Measurements from ENCODE around the gene DNMBP.
"Not testable (repeated sequence)": the region's sequence is repeated elsewhere in the genome, so short reads cannot be mapped to it uniquely, and the experiment has no call there.

DNMBP gene

DNA sequence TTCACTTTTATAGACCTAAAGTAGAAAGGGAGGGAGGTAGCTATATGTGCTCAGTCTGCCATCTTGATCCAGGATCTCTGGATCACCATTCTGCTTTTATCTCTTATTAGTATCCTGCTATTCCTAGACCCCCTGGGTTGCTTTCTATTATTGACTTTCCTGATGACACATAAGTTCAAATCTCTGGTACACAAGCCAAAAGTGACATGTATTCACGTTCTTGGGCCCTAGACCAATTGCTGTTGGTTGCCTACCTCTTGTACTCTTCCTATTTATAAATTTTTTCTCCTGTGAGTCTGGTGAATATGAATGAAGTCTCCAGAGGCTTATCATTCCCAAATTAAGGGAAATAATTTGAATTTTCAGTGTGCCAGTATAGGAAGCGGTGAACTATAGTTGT lies 56.9 kb downstream of the DNMBP start:
- DNase-seq (ENCODE audit: low read depth in 2 of 2, low spot score in 1 of 2): no peak

DNA sequence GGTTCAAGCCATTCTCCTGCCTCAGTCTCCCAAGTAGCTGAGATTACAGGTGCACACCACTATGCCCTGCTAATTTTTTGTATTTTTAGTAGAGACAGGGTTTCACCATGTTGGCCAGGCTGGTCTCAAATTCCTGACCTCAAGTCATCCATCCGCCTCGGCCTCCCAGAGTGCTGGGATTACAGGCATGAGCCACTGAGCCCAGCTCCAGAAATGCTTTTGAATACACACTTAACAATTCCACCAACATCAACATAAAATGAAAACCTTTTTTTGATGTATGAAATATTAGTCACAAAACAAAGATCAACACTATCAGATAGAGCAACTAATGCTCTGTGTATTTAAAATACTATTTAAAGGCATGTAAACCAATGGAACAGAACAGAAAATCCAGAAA lies 63.7 kb downstream of the DNMBP start:
- not testable (repeated sequence) for DNase-seq (ENCODE audit: low read depth in 2 of 2, low spot score in 1 of 2)

DNA sequence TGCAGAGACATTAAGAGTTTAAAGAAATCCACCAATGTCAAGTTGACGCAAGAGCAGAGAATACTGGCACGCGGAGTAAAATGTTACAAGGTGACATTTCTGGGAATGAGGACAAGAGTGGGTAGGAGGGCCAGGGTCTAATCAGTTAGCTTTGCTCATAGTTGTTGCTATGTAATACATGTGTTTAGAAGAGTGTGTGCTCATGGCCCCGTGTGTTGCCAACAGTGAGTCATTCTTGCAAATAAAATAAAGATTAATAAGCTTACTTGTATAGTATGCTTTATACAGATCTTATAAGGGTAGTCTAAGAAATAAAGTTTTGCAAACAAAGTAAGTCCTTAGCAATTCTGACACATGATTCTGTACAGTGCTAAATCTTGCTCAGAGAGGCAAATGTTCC lies 64.5 kb downstream of the DNMBP start:
- DNase-seq (ENCODE audit: low read depth in 2 of 2, low spot score in 1 of 2): no peak

DNA sequence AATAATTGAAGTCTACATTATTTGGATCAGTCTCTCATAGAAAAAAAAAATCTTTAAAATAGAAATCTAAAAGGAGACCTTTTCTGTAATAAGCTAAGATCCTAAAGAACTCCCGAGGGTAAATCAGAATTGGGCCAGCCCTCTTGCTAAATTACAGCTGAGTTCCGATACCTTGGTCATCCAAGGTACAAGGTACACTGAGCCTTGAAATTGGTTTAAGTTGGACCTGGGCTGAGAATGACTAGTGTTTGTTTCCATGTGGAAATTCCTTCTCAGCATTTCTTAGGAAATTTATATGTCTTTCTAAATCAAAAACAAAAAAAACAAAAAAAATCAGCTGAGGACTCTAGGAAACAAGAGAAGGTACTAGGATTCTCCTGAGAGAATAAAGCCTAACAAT lies 64.9 kb downstream of the DNMBP start:
- DNase-seq (ENCODE audit: low read depth in 2 of 2, low spot score in 1 of 2): no peak

DNA sequence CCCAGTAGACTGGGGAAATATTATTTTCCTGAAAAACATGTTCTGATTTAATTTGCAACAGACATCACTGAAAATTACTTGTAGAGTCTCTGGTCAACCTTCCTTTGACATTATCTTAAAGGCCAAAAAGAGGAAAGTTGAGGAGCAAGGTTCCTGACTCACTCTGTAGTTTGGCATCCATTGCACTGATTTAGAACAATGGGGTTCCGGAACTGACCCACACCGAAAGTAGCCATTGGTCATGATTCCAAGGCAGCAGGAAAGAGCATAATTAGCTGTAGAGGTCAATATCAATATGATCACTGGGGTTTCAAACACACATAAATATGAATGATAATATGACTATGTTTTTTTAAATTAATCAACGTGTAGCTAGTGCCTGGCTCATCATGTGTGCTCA lies 65.8 kb downstream of the DNMBP start:
- DNase-seq (ENCODE audit: low read depth in 2 of 2, low spot score in 1 of 2): no peak

DNA sequence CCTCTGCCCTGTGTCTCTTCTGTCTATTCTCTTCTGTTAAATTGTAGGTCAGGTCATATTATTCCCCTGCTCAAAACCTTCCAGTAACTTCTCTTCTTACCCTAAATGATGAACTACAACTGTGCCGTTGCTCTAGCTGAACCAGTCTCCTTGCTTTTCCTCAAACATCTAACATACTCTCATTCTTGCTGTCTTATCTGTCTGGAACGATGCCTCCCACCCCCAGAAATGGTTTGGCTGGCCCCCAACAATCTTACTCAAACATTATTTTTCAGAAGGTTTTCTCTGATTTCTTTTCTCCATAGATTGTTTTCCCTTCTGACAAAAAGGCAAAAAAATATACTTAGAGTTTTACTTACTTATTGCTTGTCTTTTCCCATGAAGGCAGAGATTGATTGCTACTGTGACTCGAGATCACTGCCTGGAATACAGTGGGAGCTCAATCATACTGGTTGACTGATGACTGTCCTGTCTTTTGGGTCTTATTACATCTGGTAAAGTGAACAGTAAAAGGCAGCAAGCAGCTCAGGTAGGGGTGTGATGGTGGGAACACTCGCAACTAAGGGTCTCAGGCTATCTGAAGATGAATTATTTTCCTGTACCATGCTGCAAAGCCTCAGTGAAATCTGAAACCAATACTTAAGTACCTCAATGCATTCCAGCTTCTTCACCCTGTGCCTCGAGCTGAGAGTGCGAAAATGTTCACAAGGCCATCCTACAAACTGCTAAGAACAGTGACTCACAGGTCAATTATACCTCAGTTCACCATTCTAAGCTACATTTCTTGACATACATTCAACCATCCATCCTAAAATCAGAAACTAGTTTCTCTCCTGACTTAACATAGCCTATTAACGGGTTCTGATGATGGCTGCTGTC lies 67.6 kb downstream of the DNMBP start:
- no peak for DNase-seq (ENCODE audit: low read depth in 2 of 2, low spot score in 1 of 2)

DNA sequence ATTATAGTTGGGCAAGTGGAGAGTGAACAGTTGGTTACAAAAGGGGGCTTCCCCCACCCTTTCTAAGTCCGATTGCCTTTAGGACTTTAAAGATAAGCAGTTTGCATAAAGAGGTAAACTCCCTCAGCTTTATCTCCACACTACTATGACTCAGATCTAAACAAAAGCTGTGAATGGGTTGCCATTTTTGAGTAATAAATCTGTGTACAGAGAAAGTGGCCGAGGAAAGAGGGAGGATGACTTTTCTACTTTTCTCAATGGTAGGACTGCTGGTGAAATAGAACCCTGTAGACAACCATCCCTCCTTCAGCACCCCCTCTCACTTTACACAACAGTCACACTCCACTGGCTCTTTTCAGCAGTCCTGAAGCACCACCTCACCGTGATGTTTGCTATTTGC lies 71.2 kb downstream of the DNMBP start:
- no peak for DNase-seq (ENCODE audit: low read depth in 2 of 2, low spot score in 1 of 2)

DNA sequence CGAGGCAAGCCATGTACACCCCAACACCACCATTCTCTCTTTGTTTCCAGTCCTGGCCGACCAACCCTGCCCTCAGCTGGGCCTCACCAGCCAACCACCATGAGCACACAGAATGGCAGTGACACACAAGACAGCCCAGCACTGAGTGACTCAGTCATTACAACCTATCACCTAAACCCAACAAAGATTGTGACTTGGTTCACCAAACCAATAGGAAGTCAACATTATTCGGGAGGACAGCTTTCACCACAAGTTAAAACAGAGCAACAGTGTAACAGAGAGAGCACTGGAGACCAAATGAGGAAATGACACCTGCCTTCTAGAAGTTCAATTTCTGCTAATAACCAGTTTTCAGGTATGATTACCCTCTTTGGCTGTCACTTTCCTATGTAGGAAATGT lies 72.1 kb downstream of the DNMBP start:
- DNase-seq (ENCODE audit: low read depth in 2 of 2, low spot score in 1 of 2): no peak

DNA sequence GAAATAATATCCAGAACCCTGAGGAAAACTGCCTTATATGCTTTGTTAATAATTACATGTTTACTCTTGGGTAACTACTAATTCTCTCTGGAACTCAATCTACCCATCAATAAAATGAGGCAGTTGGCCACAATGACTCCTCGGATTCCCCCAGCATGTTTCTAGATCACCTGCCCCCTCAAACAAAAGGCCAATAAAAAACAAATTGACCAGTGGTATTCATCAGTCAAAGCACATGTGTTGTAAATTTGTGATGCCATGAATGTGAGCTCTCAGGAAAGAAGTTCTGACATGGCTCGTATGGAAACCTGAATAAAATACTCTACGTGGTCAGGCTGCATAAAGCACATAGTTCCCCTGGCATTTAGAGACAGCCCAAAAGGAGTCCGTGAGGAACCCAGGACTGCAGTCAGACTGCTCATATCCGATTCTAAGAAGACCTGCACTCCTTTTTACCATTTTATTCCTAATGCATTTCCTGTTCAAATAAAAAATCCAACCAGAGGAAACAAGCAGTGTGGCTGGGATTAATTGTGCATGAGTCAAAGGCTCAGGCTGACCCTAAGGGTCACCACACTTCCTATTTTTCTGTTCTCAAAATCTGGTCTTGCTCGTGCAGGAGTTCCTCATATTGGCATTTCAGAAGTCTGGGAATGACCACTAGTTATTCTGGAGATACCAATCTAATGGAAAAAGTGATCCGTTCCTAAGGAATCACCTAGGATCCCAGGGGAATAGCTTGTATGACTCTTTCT lies 77.4 kb downstream of the DNMBP start:
- DNase-seq (ENCODE audit: low read depth in 2 of 2, low spot score in 1 of 2): not testable (repeated sequence)

DNA sequence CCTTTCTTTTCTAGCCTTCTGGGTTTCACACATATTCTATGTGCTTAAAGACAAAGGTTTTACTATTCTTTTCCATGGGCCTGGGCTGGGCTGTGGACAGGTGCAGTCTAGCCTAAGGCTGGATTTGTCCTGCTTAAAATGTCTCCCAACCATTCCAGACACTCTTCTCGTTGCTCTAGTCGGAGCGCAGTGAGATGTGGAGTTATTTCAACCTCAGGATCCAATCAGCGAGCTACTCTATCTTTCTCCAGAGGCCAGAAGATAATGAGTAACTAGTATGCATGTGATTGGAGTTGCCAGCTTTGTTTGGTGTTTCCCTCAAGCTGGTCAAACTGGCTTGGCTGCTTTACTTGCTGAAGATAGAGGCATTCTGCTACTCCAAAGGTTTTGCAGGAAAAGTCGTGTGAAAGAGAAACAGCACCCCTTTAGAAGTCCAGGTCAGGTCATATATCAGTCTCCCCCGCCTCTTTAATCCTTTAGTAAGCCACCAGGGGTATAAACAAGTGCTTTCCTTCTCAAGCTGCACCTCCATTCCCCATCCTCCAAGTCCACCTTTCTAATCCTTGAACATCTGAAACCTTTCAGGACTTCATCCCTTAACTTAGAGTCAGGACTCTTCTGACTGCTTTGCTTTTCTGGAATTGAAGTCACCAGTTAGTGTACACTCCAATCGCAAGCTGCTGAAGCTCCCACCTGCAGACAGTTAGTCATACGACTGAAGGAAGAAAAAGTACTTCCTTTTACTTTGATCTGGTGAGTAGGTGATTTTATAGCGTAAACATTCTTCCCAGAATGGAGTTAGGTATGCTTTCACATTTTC lies 78.8 kb downstream of the DNMBP start:
- no peak for DNase-seq (ENCODE audit: low read depth in 2 of 2, low spot score in 1 of 2)

DNA sequence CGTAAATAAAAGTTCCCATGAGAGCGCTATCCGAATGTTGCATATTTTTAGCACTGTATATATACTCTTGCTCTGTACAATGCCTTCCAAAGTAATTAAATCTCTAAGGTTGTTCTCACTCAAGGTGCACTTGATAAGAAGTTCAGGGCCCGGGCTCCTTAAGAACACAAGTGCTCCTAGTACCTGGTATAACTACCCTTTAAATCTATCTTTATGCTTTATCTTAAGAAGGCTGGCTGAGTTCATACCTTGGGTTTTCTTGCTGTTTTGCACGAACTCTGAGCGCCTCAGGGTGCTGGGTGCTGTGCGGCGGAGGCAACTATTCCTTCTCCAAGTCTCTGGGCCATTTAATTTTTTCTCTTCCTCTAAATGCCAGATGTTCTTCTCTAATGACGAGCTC lies 80.4 kb downstream of the DNMBP start:
- DNase-seq (ENCODE audit: low read depth in 2 of 2, low spot score in 1 of 2): no peak

DNA sequence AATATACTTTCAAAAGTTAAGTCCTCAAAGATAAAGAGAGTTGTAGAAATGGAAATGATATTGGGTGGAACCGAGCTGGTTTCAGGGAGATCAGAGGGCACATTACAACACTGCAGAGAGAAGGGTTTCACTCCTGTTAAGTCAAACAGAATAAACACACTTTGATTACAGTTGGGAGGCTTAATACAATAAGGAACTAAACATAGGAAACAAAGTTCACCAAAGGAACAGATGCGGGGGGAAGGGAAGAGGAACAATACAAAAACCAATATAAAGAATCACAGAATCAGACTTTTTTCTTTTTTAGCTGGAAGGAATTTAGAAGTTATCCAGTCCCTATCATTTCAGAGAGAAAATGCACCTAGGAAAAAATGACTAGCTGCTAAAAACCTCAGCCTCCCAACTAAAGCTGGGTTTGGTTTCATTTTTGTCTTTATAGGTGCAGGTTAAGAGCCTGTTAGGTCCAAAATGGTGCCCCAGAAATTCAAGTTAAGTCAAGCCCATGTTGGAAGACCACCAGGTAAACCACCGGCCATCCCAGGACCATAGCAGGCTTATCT lies 81.9 kb downstream of the DNMBP start:
- no peak for DNase-seq (ENCODE audit: low read depth in 2 of 2, low spot score in 1 of 2)

DNA sequence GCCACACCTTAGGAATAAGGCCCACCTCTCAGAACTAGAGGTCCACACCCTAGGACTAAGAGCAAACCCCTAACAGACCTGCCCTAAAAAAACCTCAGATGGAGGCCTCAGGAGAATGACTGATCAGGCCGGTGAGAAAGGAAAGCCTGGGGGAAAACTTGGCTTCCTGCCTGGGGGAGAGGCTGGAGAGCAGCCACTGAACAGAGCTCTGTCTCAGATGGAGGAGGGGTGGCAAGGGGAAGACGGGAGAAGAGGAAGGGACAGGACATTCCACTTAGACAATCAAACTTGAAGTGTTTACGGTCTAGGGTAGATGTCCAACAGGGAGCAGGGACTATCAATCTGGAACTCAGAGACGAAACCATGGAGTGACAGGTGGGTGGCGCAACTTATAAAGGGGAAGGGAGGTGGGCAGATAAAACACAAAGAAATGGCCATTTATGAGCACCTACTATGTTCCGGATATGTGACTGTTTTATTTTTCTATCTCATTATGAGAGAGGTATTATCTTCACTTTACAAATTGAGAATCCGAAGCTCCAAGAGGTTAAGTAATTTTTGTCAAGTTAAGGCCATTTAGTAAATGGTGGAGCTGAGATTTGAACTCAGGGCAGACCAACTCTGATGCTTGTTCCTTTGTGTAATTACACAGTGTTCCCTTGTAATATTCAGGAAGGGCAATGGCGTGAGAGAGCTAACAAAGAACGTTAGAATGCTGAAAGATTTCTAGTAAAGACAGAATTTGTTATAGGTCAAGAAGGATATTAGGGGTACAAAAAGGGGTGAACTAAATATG lies 82.6 kb downstream of the DNMBP start:
- no peak for DNase-seq (ENCODE audit: low read depth in 2 of 2, low spot score in 1 of 2)

DNA sequence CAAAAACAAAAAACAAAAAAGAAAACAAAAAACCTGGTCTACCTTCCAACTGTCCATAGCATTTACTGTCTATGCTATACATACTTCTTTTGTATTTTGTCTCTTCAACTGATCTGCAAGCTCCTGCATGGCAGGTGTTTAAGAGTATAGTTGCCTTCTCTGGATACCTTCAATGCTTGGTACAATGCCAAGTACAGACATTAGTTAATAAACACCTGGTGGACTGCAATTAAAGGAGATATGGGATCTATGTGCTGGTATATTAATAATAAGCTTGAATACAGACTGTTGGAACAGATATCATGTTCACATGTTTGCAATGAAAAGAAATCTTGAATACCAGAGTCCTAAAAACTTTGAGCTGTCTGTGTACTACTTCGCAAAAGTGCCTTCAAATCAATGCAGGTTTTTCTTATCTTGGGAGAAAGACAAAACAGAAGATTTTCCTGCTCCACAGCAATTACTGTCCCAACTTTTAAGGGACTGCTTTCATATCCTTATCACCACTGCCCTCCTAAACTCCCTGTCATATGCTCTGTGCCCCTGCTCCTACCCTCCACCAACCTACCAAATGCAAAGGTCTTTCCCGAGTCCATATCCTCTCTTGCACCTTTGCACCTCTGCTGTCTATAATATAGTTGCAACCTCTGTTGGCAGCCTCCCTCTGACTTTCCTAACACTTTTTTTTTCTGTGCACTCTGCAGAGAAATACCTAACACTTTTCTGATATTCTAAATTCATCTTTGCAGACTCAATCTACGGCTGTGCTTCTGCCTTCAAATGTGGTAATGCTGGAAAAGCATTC lies 85.1 kb downstream of the DNMBP start:
- no peak for DNase-seq (ENCODE audit: low read depth in 2 of 2, low spot score in 1 of 2)

DNA sequence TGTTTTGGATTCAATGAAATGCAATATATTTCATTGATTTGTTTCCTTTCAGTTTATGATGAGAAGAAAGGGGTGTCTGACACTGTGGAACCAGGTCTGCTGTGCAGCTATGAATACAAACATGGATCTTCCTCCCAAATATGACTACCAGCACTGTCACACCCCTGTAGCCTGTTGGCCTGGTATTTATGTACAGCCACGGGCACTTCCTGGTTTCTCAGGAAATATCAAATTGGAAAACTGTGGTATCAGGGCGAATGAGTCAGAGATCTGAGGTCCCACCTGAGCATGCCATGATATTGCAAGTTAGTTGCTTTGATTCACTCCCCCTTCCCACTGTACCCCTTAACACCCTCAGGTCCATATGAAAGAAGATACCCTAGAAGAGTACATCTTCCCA lies 87.8 kb downstream of the DNMBP start:
- no peak for DNase-seq (ENCODE audit: low read depth in 2 of 2, low spot score in 1 of 2)

DNA sequence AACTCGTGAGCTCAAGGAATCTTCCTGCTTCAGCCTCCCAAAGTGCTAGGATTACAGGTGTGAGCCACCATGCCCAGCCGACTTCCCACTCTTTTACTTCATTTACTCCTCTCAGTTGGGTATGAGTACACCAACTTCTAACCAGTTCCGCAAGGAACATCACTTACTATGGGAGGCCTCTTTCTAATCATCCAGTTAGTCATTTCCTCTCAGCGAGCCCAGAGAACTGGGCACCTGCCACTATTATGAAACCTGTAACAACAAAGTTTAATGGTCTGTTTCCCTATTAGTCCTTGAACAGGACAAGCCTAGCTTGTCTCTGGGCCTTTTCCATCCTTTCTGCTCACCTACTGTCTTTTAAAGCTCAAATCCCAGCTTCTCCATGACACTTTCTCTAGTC lies 88.8 kb downstream of the DNMBP start:
- DNase-seq (ENCODE audit: low read depth in 2 of 2, low spot score in 1 of 2): no peak

DNA sequence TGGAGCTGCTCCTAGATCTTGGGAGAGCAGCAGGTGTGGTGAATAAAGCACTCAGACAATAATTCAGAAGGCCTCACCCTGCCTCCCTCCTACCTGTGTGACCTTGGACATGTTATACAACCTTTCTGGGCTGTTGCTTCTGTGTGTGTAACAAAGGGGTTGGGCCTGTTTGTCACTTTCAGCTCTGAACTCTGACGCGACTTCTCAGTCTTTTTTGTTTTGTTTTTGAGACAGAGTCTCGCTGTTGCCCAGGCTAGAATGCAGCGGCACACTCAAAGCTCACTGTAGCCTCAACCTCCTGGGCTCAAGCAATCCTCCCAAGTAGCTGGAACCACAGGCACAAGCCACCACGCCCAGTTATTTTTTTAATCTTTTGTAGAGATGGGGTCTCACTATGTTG lies 89.3 kb downstream of the DNMBP start:
- no peak for DNase-seq (ENCODE audit: low read depth in 2 of 2, low spot score in 1 of 2)

DNA sequence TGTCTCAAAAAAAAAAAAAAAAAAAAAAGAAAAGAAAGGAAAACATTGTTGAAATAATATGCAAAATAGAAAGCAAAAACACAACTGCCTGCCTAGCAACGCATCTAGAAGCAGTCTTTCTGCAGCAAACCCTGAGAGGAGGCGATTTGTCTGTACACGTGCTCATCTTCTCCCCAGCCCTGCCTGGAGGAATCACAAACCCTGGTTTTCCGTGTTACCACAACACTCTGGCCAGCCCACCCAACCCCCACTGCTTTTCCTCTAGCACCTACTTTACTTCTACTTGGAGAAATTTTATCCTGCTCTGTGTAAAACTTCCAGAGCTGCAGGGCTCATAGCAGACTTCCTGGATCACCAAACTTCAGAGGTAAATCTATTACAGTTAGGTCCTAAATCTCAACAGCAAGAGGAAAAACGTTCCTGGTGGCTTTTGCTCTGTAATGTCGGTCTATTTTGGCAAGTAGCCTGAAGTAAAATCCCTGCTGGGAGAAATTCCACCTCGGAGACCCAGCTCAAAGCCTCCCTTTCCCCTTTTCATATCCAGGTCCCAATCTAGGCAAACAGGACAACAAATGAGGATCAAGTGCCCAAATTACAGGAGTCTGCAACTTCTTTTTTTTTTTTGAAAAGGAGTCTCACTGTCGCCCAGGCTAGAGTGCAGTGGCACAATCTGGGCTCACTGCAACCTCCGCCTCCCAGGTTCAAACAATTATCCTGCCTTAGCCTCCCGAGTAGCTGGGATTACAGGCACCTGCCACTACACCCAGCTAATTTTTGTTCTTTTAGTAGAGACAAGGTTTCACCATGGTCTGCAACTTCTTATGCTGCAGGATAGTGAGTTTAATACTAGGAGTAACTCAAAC lies 91.6 kb downstream of the DNMBP start:
- DNase-seq (ENCODE audit: low read depth in 2 of 2, low spot score in 1 of 2): no peak

DNA sequence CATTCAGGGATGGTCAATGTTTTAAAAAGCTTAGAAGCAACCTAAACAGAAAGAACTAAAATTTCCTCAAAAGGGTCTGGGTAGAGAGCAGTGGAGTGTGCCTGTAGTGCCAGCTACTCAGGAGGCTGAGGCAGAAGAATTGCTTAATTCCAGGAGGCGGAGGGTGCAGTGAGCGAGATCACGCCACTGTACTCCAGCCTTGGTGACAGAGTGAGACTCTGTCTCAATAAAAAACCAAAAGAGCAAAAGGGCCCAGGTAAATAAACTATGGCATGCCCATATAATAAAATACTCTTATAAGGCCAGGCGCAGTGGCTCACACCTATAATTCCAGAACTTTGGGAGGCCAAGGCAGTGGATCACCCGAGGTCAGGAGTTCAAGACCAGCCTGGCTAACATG lies 93.0 kb downstream of the DNMBP start:
- DNase-seq (ENCODE audit: low read depth in 2 of 2, low spot score in 1 of 2): no peak
